KMS-11 (cell line): Measurements from ENCODE around the gene P2RX2.

Experiments
- H2AFZ ChIP-seq: fragments of 200-600 bp; sonication (generic); 2 replicates; pipeline ENCODE4 v1.6.1; 2016; ENCODE audit warnings: antibody characterized with exemption, mixed run types, low read depth
- H3K27ac ChIP-seq: fragments of 200-600 bp; sonication (generic); 2 replicates; pipeline ENCODE4 v1.6.1; 2016; ENCODE audit warnings: mild to moderate bottlenecking, mixed run types
- H3K27me3 ChIP-seq: fragments of 200-600 bp; sonication (generic); 2 replicates; pipeline ENCODE4 v1.6.1; 2017; ENCODE audit warnings: mild to moderate bottlenecking, low read depth, mixed run types, moderate library complexity; ENCODE audit not compliant: insufficient read depth
- H3K36me3 ChIP-seq: fragments of 200-600 bp; sonication (generic); 2 replicates; pipeline ENCODE4 v1.6.1; 2017; ENCODE audit warnings: mild to moderate bottlenecking, mixed run types; ENCODE audit not compliant: insufficient read depth
- H3K4me1 ChIP-seq: fragments of 200-600 bp; sonication (generic); 2 replicates; pipeline ENCODE4 v1.6.1; 2016; ENCODE audit warnings: mild to moderate bottlenecking, low read depth, mixed run types; ENCODE audit not compliant: poor library complexity, severe bottlenecking
- H3K4me2 ChIP-seq: fragments of 200-600 bp; sonication (generic); 2 replicates; pipeline ENCODE4 v1.7.0; 2016; ENCODE audit warnings: mild to moderate bottlenecking, mixed run types
- H3K4me3 ChIP-seq: fragments of 200-600 bp; sonication (generic); IDR thresholded peaks from 2 replicates; pipeline ENCODE4 v1.6.1; 2017; ENCODE audit warnings: low read depth, low read length, mixed read lengths; ENCODE audit not compliant: insufficient read depth
- H3K79me2 ChIP-seq: fragments of 200-600 bp; sonication (generic); 2 replicates; pipeline ENCODE4 v1.6.1; 2016; ENCODE audit warnings: low read depth, mixed run types; ENCODE audit not compliant: insufficient read depth
- H3K9ac ChIP-seq: fragments of 200-600 bp; sonication (generic); 2 replicates; pipeline ENCODE4 v1.6.1; 2016; ENCODE audit warnings: mild to moderate bottlenecking, mixed run types
- H4K20me1 ChIP-seq: fragments of 200-600 bp; sonication (generic); 2 replicates; pipeline ENCODE4 v1.6.1; 2016; ENCODE audit warnings: mild to moderate bottlenecking, mixed run types; ENCODE audit not compliant: insufficient read depth
- CTCF ChIP-seq: fragments of 200-600 bp; sonication (generic); conservative IDR thresholded peaks from 2 replicates; pipeline ENCODE4 v1.6.1; 2017; ENCODE audit warnings: low read depth, mild to moderate bottlenecking, antibody characterized with exemption, low read length, moderate library complexity, mixed read lengths

Gene P2RX2

GRCh38 chr12:132600048-132601032, 18.2 kb upstream of the P2RX2 start:
- Histone ChIP-seq H3K79me2 (no peaks in the 10 kb centered on the region), H3K4me3 (no peak overlapping the region), H3K36me3 (no peaks in the 10 kb centered on the region), H3K27me3 (peaks cover 2% of the 10 kb centered on the region; the same call in 1 of the 2 replicates), H3K9ac (no peak overlapping the region), H3K27ac (no peak overlapping the region), H3K4me1 (no peaks in the 10 kb centered on the region), H2AFZ (peak overlapping the region; percentile 38; the same call in 1 of the 2 replicates), H4K20me1 (no peaks in the 10 kb centered on the region), H3K4me2 (peak overlapping the region; percentile 29)
- TF ChIP-seq CTCF, result no peak; the same call in 1 of the 2 replicates

- no peak for TF ChIP-seq CTCF
- Histone ChIP-seq H3K27me3 (peaks cover 1% of the 10 kb centered on the region; the same call in 1 of the 2 replicates), H3K36me3 (no peaks in the 10 kb centered on the region), H3K4me3 (no peak overlapping the region), H3K27ac (no peak overlapping the region), H3K9ac (no peak overlapping the region), H3K79me2 (no peaks in the 10 kb centered on the region), H2AFZ (peak overlapping the region; percentile 38; the same call in 1 of the 2 replicates), H3K4me1 (no peaks in the 10 kb centered on the region), H3K4me2 (peak overlapping the region; percentile 29; the same call in 1 of the 2 replicates), H4K20me1 (no peaks in the 10 kb centered on the region)
Measured at GRCh38 chr12:132601171-132601883, 17.2 kb upstream of the P2RX2 start.

- Histone ChIP-seq H2AFZ (no peak overlapping the region), H3K4me1 (no peaks in the 10 kb centered on the region), H3K36me3 (no peaks in the 10 kb centered on the region), H3K27ac (no peak overlapping the region), H3K79me2 (no peaks in the 10 kb centered on the region), H3K9ac (no peak overlapping the region), H3K27me3 (no peaks in the 10 kb centered on the region; the same call in 1 of the 2 replicates), H3K4me3 (no peak overlapping the region), H4K20me1 (no peaks in the 10 kb centered on the region), H3K4me2 (no peak overlapping the region)
- no peak for TF ChIP-seq CTCF
Measured at GRCh38 chr12:132602572-132603239, 15.9 kb upstream of the P2RX2 start.
